Measurements from ENCODE around the gene C20orf204.
"Not testable (repeated sequence)": the region's sequence is repeated elsewhere in the genome, so short reads cannot be mapped to it uniquely, and the experiment has no call there.

C20orf204 gene

DNA sequence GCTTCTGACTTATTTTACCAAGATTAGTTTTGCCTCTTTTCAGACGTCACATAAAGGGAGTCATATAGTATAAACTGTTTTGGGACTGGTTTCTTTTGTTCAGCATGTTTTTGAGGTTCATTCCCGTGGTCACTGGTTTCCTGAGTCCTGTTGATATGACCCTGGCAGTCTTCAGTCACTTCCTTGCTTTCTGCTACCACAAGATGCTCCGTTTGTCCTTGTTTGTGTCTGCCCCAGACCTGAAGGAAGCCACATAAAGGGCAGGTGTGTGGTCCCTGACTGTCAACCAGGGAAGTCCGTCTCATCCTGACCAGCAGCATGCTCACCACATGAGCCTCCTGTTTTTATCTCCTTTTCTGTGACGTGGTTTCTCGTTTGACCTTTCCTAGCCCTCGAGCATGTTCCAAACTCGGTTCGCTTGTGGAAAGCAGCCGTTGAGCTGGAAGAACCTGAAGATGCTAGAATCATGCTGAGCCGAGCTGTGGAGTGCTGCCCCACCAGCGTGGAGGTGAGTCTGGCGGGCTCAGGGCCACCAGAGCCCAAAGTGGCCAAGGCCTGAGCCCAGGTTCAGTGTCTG is 26.1 kb upstream of the C20orf204 start:
- TF ChIP-seq, protein P1, sequence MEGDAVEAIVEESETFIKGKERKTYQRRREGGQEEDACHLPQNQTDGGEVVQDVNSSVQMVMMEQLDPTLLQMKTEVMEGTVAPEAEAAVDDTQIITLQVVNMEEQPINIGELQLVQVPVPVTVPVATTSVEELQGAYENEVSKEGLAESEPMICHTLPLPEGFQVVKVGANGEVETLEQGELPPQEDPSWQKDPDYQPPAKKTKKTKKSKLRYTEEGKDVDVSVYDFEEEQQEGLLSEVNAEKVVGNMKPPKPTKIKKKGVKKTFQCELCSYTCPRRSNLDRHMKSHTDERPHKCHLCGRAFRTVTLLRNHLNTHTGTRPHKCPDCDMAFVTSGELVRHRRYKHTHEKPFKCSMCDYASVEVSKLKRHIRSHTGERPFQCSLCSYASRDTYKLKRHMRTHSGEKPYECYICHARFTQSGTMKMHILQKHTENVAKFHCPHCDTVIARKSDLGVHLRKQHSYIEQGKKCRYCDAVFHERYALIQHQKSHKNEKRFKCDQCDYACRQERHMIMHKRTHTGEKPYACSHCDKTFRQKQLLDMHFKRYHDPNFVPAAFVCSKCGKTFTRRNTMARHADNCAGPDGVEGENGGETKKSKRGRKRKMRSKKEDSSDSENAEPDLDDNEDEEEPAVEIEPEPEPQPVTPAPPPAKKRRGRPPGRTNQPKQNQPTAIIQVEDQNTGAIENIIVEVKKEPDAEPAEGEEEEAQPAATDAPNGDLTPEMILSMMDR (conservative IDR thresholded peaks at IDR 0.05; ENCODE audit: low read depth, low read length) = no peak
- no peak overlapping the region for H3K4me3 ChIP-seq (ENCODE audit: low read length)
- DNase-seq (ENCODE audit: low read depth) = no peak

DNA sequence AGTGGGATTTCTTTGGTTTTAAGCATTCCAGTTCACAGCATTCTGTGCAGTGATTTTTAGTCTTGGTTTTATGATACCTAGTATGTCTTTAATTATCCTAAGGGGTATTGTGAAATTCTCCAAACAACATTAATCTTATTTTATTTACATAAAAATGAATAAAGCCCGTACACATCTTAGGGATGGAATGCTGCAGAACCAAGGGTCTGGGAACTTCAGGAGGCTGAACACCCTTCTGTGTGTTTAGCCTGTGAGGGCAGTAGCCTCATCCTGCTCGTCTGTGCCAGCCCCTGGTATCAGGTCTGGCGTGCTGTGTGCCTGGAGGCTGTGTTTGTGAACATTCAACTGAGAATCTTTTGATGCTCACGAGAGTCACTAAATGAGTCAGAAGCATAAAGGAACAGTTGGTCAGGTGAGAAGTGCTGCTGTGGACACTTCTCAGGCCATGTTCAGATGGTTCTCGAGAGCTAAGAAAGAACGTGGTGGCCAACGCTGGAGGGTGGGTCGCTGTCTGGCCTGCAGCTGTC is 25.2 kb upstream of the C20orf204 start:
- no peak for DNase-seq (ENCODE audit: low read depth)
- no peak overlapping the region for H3K4me3 ChIP-seq (ENCODE audit: low read length)
- TF ChIP-seq, protein P1 (conservative IDR thresholded peaks at IDR 0.05; ENCODE audit: low read depth, low read length) = no peak

DNA sequence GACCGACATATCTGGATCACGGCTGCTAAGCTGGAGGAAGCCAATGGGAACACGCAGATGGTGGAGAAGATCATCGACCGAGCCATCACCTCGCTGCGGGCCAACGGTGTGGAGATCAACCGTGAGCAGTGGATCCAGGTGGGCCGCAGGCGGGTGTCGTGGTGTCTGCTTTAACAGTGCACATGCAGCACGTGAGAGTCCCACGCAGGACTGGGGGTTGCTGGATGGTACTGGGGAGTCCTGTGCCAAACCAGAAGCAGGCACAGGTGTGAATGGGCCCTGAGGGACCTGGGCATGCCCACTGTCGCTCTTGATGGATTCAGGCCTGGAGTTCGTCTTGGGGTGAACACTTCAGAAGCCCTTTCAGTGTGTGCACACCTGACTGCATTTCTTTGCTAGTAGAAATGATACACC is 24.6 kb upstream of the C20orf204 start:
- TF ChIP-seq, protein P1 (conservative IDR thresholded peaks at IDR 0.05; ENCODE audit: low read depth, low read length) = no peak
- DNase-seq (ENCODE audit: low read depth) = no peak
- no peak overlapping the region for H3K4me3 ChIP-seq (ENCODE audit: low read length)

DNA sequence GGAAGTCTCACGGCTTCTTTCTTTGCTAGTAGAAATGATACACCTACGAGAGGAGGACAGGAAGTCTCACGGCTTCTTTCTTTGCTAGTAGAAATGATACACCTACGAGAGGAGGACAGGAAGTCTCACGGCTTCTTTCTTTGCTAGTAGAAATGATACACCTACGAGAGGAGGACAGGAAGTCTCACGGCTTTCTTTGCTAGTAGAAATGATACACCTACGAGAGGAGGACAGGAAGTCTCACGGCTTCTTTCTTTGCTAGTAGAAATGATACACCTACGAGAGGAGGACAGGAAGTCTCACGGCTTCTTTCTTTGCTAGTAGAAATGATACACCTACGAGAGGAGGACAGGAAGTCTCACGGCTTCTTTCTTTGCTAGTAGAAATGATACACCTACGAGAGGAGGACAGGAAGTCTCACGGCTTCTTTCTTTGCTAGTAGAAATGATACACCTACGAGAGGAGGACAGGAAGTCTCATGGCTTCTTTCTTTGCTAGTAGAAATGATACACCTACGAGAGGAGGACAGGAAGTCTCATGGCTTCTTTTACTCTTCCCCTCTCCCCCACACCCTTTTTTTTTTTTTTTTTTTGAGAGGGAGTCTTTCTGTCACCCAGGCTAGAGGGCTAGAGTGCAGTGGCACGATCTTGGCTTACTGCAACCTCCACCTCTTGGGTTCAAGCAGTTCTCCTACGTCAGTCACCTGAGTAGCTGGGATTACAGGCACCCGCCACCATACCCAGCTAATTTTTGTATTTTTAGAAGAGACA is 23.4 kb upstream of the C20orf204 start:
- not testable (repeated sequence) for DNase-seq (ENCODE audit: low read depth); H3K4me3 ChIP-seq (ENCODE audit: low read length)

DNA sequence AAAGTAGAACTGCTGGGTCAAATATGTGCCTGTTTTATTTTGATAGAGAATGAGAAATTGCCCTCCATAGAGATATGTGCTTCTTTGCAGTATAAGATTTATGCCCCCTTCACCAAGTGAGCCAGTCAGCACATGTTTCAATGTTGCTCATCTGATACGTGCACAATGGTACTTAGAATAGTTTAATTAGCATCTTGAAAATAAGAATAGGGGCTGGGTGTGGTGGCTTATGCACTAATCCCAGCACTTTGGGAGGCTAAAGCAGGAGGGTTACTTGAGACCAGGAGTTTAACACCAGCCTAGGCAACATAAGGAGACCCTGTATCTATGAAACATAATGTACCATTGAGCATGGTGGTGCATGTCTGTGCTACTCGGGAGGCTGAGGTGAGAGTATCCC is 20.3 kb upstream of the C20orf204 start:
- TF ChIP-seq, protein P1 (conservative IDR thresholded peaks at IDR 0.05; ENCODE audit: low read depth, low read length) = no peak
- no peak for DNase-seq (ENCODE audit: low read depth)
- no peak overlapping the region for H3K4me3 ChIP-seq (ENCODE audit: low read length)

DNA sequence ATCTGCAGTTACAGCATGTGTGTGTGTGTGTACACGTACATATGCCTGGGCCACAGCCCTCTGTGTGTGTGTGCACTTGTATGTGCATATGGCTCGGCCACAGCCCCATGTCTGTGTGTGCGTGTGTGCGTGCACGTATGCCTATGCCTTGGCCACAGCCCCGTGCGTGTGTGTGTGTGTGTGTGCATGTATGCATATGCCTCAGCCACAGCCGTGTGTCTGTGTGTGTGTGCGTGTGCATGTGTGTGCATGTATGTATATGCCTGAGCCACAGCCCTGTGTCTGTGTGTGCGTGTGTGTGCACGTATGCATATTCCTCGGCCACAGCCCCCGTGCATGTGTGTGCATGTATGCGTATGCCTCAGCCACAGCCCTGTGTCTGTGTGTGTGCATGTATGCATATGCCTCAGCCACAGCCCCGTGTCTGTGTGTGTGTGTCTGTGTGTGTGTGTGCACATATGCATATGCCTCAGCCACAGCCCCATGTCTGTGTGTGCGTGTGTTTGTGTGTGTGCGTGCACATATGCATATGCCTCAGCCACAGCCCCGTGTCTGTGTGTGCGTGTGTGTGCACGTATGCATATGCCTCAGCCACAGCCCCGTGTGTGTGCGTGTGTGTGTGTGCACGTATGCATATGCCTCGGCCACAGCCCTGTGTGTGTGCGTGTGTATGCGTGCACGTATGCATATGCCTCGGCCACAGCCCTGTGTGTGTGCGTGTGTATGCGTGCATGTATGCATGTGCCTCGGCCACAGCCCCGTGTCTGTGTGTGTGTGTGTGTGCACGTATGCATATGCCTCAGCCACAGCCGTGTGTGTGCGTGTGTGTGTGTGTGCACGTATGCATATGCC is 14.6 kb upstream of the C20orf204 start:
- TF ChIP-seq, protein P1 (conservative IDR thresholded peaks at IDR 0.05; ENCODE audit: low read depth, low read length) = no peak
- H3K4me3 ChIP-seq (ENCODE audit: low read length) = no peak overlapping the region
- no peak for DNase-seq (ENCODE audit: low read depth)

DNA sequence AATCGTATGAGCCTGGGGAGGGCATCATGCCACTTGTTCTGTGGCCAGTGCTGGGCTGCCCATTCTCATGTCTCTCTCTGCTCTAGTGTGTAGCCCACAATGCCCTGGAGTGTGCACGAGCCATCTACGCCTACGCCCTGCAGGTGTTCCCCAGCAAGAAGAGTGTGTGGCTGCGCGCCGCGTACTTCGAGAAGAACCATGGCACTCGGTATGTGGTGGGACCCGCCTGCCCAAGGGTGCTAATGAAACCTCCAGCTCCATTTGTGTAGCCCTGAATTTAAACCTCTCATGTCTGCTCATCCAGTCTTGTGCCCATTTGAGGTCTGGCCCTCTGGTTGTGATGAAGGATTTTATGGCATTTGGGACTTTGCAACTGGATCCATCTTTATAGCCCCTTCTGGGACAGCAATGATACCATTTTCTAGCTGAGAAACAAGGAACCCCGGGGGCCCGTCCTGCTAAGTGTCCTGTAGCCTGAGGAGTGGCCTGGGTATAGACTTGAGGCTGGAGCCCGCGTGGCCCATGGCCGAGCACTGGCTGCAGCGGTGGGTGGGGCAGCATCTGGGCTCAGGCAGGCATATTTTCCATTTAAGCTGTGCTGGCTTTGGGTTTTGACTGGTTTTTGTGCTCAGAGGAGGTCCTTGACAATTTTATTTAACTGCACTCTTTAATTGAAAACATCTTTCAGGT is 13.2 kb upstream of the C20orf204 start:
- H3K4me3 ChIP-seq (ENCODE audit: low read length) = no peak overlapping the region
- no peak for DNase-seq (ENCODE audit: low read depth)
- TF ChIP-seq, protein P1 (conservative IDR thresholded peaks at IDR 0.05; ENCODE audit: low read depth, low read length) = no peak

Data from retinal pigment epithelial cell (primary cell).